Common myeloid progenitor, CD34-positive (primary cell): ENCODE data around the gene MAN1C1.
A peak's percentile ranks its signal among the peaks of the same experiment; 100 is the strongest.

ENCODE experiments used
- CTCF ChIA-PET: fragments of 350-600 bp; sonication (Branson Sonifier 250); formaldehyde crosslinking; loops from one replicate; lab custom pipeline; 2021; ENCODE audit warnings: antibody characterized with exemption; lab: Charles Lee
- POLR2A ChIA-PET: fragments of 350-600 bp; sonication (Branson Sonifier 250); formaldehyde crosslinking; loops from one replicate; lab custom pipeline; 2021; ENCODE audit warnings: antibody characterized with exemption; lab: Charles Lee
- DNase-seq, 3 donors: peaks; one replicate each; pipeline versions ENCODE4 v3.0.0 to v3.0.0-alpha.2; 2013
- H3K27ac ChIP-seq, 2 experiments: 1 replicate in 1 of 2; 2 replicates in 1 of 2; pipeline ENCODE4 v1.7.0; 2013; ENCODE audit warnings: inconsistent platforms in 2 of 2, low read length in 2 of 2, mild to moderate bottlenecking in 2 of 2, low read depth in 1 of 2, moderate library complexity in 1 of 2; ENCODE audit not compliant: severe bottlenecking in 2 of 2, insufficient read depth in 1 of 2, poor library complexity in 1 of 2
- H3K27me3 ChIP-seq, 5 experiments: replicated peaks in 2 of 5; 1 replicate in 3 of 5; 2 replicates in 2 of 5; pipeline versions ENCODE4 v1.6.1 to v1.7.0; 2013; ENCODE audit warnings: low read length in 4 of 5, mild to moderate bottlenecking in 2 of 5, moderate library complexity in 2 of 5, inconsistent platforms in 1 of 5; ENCODE audit not compliant: insufficient read depth in 5 of 5, control insufficient read depth in 4 of 5
- H3K36me3 ChIP-seq, 4 experiments: 1 replicate in 2 of 4; 2 replicates in 2 of 4; pipeline versions ENCODE4 v1.6.1 to v1.7.0; 2013; ENCODE audit warnings: low read length in 3 of 4, control low read depth in 1 of 4, mild to moderate bottlenecking in 1 of 4; ENCODE audit not compliant: control insufficient read depth in 4 of 4, insufficient read depth in 4 of 4
- H3K4me1 ChIP-seq, 4 experiments: 1 replicate in 3 of 4; 2 replicates in 1 of 4; pipeline versions ENCODE4 v1.6.1 to v1.7.1; 2013; ENCODE audit warnings: low read length in 3 of 4, mild to moderate bottlenecking in 3 of 4, control low read depth in 1 of 4, inconsistent platforms in 1 of 4, moderate library complexity in 1 of 4; ENCODE audit not compliant: control insufficient read depth in 4 of 4, insufficient read depth in 4 of 4; ENCODE audit errors: control extremely low read depth in 1 of 4
- H3K4me3 ChIP-seq, 7 experiments: 1 replicate in 4 of 7; 2 replicates in 3 of 7; pipeline versions ENCODE4 v1.5.1 to v1.7.0; 2013; ENCODE audit warnings: mild to moderate bottlenecking in 7 of 7, low read length in 6 of 7, moderate library complexity in 6 of 7, inconsistent platforms in 2 of 7, low read depth in 2 of 7, control low read depth in 1 of 7; ENCODE audit not compliant: insufficient read depth in 4 of 7, control insufficient read depth in 1 of 7; ENCODE audit errors: extremely low read depth in 1 of 7
- H3K9me3 ChIP-seq, 5 experiments: 1 replicate in 4 of 5; 2 replicates in 1 of 5; pipeline versions ENCODE4 v1.6.1 to v1.7.1; 2013; ENCODE audit warnings: low read length in 4 of 5, mild to moderate bottlenecking in 2 of 5, inconsistent platforms in 1 of 5, low read depth in 1 of 5, moderate library complexity in 1 of 5; ENCODE audit not compliant: control insufficient read depth in 4 of 5, insufficient read depth in 2 of 5; ENCODE audit errors: control extremely low read depth in 1 of 5
- WGBS: methylation state at CpG from one replicate; pipeline ENCODE4 v1.1.5; 2013; ENCODE audit not compliant: insufficient coverage; 5-methylcytosine and 5-hydroxymethylcytosine counted together

Gene MAN1C1

GRCh38 chr1:25612421-25612820 is 4.2 kb upstream of the MAN1C1 start:
- peaks cover 0 to 29% (median 27%) of the 10 kb centered on the region in 4 experiments for H3K4me1 ChIP-seq
- H3K36me3 ChIP-seq, result no peaks in the 10 kb centered on the region
- WGBS, result 100% methylated on average over 3 of the region's 3 CpGs
- no peak overlapping the region for H3K27ac ChIP-seq
- no peaks in the 10 kb centered on the region for H3K9me3 ChIP-seq
- peaks cover 0 to 6% (median 0%) of the 10 kb centered on the region in 5 experiments for H3K27me3 ChIP-seq
- DNase-seq, result no peak
- ChIA-PET POLR2A (no interaction called here), CTCF (interaction anchor here (1.5 to 4.7 kb wide), 3 partner anchors 26 to 182 kb away, joined by 4 to 24 read pairs (median 4); no protein-coding TSS in a partner anchor)
- no peak overlapping the region for H3K4me3 ChIP-seq

DNA sequence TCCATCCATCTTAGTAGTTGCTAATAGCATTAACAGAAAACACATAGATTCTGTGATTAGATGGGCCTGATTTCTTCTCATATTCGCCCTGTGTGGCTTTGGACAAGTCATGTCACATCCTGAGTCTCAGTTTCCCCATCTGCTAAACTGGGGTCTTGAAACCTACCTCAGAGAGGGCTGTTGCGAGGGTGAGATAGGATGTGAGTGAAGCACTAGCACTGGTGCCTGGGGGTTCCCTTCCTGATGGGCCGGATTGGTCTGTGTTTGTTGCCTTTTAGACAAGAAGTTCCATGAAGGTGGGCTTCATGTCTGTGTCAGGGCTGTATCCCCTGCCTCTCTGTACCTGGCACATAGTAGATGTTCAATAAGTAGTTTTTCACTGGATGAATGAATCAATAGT is 3.5 kb upstream of the MAN1C1 start:
- Histone ChIP-seq H3K9me3 (no peaks in the 10 kb centered on the region), H3K27ac (no peak overlapping the region), H3K27me3 (peaks cover 0 to 6% (median 2%) of the 10 kb centered on the region in 5 experiments), H3K36me3 (no peaks in the 10 kb centered on the region), H3K4me1 (peaks cover 0 to 36% (median 34%) of the 10 kb centered on the region in 4 experiments), H3K4me3 (no peak overlapping the region)
- no peak for DNase-seq
- WGBS, result 93% methylated on average over 3 of the region's 3 CpGs
- CTCF ChIA-PET, result interaction anchor here (0.7 to 1.9 kb wide), 5 partner anchors 23 to 185 kb away, joined by 3 to 4 read pairs (median 4); no protein-coding TSS in a partner anchor
- POLR2A ChIA-PET, result no interaction called here

DNA sequence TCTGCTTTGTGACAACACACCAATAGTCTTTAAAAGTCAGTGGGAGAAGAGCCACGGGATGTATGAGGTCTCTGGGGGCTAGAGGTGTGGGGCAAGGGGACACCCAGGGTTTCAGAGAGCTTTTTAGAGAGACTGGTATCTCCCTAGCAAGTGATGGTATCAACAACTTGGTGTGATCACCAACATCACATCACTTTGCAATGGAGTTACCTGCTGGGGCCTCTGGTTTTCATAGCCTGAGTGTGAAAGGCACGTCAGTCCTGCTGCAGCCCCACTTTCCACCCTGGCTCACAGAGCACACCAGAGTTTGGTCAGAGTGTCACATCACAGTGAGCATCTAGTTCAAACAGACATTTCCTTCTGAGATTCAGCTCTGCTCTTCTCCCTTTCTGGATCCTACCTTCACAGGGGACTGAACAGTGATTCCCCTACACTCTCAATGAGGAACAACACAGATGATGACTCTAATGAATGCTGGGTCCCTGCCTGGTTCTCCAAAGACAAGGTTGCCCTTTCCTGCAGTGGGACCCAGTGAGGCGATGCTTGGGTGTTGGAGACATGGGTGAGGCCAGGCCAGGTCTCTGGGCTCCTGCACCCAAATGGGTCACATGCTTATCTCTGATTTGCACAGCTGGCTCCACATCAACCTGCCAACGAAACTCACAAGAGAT is 2.0 kb upstream of the MAN1C1 start:
- Histone ChIP-seq H3K4me3 (no peak overlapping the region), H3K9me3 (no peaks in the 10 kb centered on the region), H3K27me3 (peaks cover 0 to 19% (median 6%) of the 10 kb centered on the region in 5 experiments), H3K36me3 (no peaks in the 10 kb centered on the region), H3K27ac (no peak overlapping the region), H3K4me1 (peaks cover 0 to 47% (median 37%) of the 10 kb centered on the region in 4 experiments)
- POLR2A ChIA-PET, result no interaction called here
- 97% methylated on average over 3 of the region's 4 CpGs for WGBS
- DNase-seq, result no peak
- CTCF ChIA-PET, result interaction anchor here (1.0 to 1.9 kb wide), 5 partner anchors 25 to 242 kb away, joined by 3 to 4 read pairs (median 3); no protein-coding TSS in a partner anchor

DNA sequence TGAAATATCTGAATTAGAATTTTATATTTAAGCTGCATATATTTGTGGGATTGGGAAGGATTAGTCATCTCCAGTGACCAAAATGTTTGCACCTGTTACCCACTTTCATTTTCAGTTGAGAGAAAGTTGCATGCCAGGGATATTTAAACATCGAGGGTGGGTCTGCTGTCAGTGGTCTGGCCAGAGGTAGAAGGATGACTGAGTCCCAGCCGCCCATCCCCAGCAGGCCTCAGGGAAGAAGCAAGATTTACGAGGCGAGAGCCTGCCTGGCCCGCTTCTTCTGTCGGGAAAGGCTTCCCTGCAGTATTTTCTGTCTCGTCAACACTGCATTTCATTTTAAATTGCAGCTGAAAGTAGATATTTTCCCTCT is 1.4 kb upstream of the MAN1C1 start:
- H3K27ac ChIP-seq, result no peak overlapping the region
- H3K4me1 ChIP-seq, result peaks cover 0 to 52% (median 40%) of the 10 kb centered on the region in 4 experiments
- ChIA-PET CTCF (interaction anchor here (1.0 to 1.1 kb wide), 2 partner anchors 30 to 242 kb away, joined by 3 read pairs; no protein-coding TSS in a partner anchor), POLR2A (no interaction called here)
- H3K9me3 ChIP-seq, result no peaks in the 10 kb centered on the region
- peaks cover 0 to 24% (median 6%) of the 10 kb centered on the region in 5 experiments for H3K27me3 ChIP-seq
- no peak overlapping the region for H3K4me3 ChIP-seq
- 88% methylated on average over 6 of the region's 7 CpGs for WGBS
- no peaks in the 10 kb centered on the region for H3K36me3 ChIP-seq
- peak in 2 of 3 donors; percentile 35 to 44 for DNase-seq

GRCh38 chr1:25615563-25616094 is 962 bp upstream of the MAN1C1 start:
- 5% methylated on average over 8 of the region's 12 CpGs for WGBS
- no peaks in the 10 kb centered on the region for H3K36me3 ChIP-seq
- CTCF ChIA-PET, result interaction anchor here (0.6 to 1.1 kb wide), 3 partner anchors 30 to 241 kb away, joined by 3 read pairs; no protein-coding TSS in a partner anchor
- POLR2A ChIA-PET, result interaction anchor here (1.0 kb wide), 1 partner anchor 163 kb away, joined by 3 read pairs; no protein-coding TSS in a partner anchor
- no peak overlapping the region for H3K27ac ChIP-seq
- H3K4me1 ChIP-seq, result peaks cover 0 to 57% (median 43%) of the 10 kb centered on the region in 4 experiments
- H3K4me3 ChIP-seq, result peak overlapping the region in 5 of 7 experiments; percentile 51 to 74 (median 64)
- DNase-seq, result peak in 2 of 3 donors; percentile 16 to 72
- peaks cover 0 to 25% (median 5%) of the 10 kb centered on the region in 5 experiments for H3K27me3 ChIP-seq
- no peaks in the 10 kb centered on the region for H3K9me3 ChIP-seq

DNA sequence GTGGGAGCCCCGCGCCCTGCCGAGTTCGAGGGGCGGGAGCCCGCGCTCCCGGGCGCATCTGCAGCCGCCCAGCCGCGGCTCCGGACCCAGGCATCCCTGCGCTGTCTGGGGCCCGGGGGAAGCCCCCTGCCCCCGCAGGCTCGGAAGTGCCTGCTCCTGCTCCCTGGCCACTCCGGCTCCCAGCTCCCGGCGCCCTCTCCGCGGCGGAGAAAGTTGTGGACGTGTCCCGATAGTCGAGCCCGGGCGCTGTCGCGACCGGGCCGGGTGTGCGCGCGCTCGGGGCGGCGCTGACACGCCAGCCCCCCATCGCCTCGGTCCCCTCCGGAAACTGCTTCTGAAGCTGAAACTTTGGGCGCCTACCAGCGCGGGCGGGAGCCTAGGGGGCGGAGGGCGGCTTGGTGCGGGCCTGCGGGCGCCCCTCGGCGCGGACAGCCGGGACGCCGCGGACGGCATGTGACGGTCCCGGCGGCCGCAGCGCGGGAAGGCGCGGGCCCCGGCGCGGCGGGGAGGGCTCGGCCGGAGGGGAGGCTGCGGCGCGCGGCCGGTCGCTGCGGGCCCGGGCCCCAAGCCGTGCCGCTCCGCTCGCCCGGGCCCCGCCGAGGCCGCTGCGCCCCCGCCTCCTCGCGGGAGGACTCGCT is 515 bp downstream of the MAN1C1 start:
- H3K27me3 ChIP-seq, result peaks cover 0 to 23% (median 5%) of the 10 kb centered on the region in 5 experiments
- under 1% methylated on average over 69 of the region's 94 CpGs for WGBS
- no peaks in the 10 kb centered on the region for H3K36me3 ChIP-seq
- POLR2A ChIA-PET, result no interaction called here
- peak overlapping the region; percentile 42 to 79 (median 67) for H3K4me3 ChIP-seq
- no peaks in the 10 kb centered on the region for H3K9me3 ChIP-seq
- CTCF ChIA-PET, result interaction anchor here (1.2 kb wide), 1 partner anchor 15 kb away, joined by 3 read pairs; no protein-coding TSS in a partner anchor
- no peak overlapping the region for H3K27ac ChIP-seq
- H3K4me1 ChIP-seq, result peaks cover 0 to 66% (median 45%) of the 10 kb centered on the region in 4 experiments
- peak in 1 of 3 donors; percentile 44 for DNase-seq
